K562 (cell line): ENCODE data around the gene PPP1R14B. TPM values are rescaled to one million over a fixed set of nuclear protein-coding genes. Genes with fewer than 3 reads are reported as not detected.

Experiments
- ETS1 ChIP-seq: conservative IDR thresholded peaks from 2 replicates; pipeline ENCODE4 v1.6.1; 2011; ENCODE audit warnings: low read depth, mild to moderate bottlenecking, low read length; ENCODE audit not compliant: control insufficient read depth
- ETV6 ChIP-seq, 3 experiments: fragments of 150-350 bp in 1 of 3; sonication (generic) in 1 of 3; formaldehyde crosslinking in 1 of 3; IDR thresholded peaks; 2 replicates each; pipeline versions ENCODE4 v1.6.1 to v1.8.0; 2014 to 2022; ENCODE audit warnings: borderline replicate concordance in 2 of 3, low read depth in 2 of 3, antibody characterized with exemption in 1 of 3, low read length in 1 of 3, mild to moderate bottlenecking in 1 of 3, missing genetic modification reagents in 1 of 3
- HDAC3 ChIP-seq: fragments of 450-650 bp; IDR thresholded peaks from 2 replicates; pipeline ENCODE4 v1.6.1; 2018; ENCODE audit warnings: borderline replicate concordance, mild to moderate bottlenecking, moderate library complexity; ENCODE audit not compliant: partially characterized antibody
- HDGF ChIP-seq: fragments of 450-650 bp; IDR thresholded peaks from 2 replicates; pipeline ENCODE4 v1.6.1; 2016
- IRF1 ChIP-seq: sonication (generic); formaldehyde crosslinking; IDR thresholded peaks from 2 replicates; pipeline ENCODE4 v1.8.0; 2022; ENCODE audit warnings: missing genetic modification reagents, mild to moderate bottlenecking, borderline replicate concordance
- JUNB ChIP-seq: fragments of 450-650 bp; formaldehyde crosslinking; conservative IDR thresholded peaks from 2 replicates; pipeline ENCODE4 v1.4.0; 2020; ENCODE audit warnings: mild to moderate bottlenecking
- KDM1A ChIP-seq, 2 experiments: fragments of 450-650 bp; IDR thresholded peaks; 2 replicates each; pipeline ENCODE4 v1.6.1; 2016; ENCODE audit warnings: mild to moderate bottlenecking in 2 of 2
- MAX ChIP-seq: sonication (generic); formaldehyde crosslinking; IDR thresholded peaks from 2 replicates; pipeline ENCODE4 v1.9.0; 2022; ENCODE audit warnings: mild to moderate bottlenecking, missing genetic modification reagents
- MYBL2 ChIP-seq, 2 experiments: fragments of 450-650 bp in 1 of 2; sonication (generic) in 1 of 2; formaldehyde crosslinking in 1 of 2; IDR thresholded peaks; 2 replicates each; pipeline versions ENCODE4 v1.6.1 to v1.8.1; 2017 to 2022; ENCODE audit warnings: borderline replicate concordance in 1 of 2, inconsistent platforms in 1 of 2, low read depth in 1 of 2, mild to moderate bottlenecking in 1 of 2, missing genetic modification reagents in 1 of 2, moderate library complexity in 1 of 2
- NBN ChIP-seq: fragments of 450-650 bp; IDR thresholded peaks from 2 replicates; pipeline ENCODE4 v1.6.1; 2016; ENCODE audit warnings: low read depth, mild to moderate bottlenecking
- NCOA6 ChIP-seq: fragments of 450-650 bp; IDR thresholded peaks from 2 replicates; pipeline ENCODE4 v1.6.1; 2017; ENCODE audit warnings: mild to moderate bottlenecking
- PCBP2 ChIP-seq: fragments of 200-400 bp; formaldehyde crosslinking; IDR thresholded peaks from 2 replicates; pipeline ENCODE4 v1.6.1; 2018; ENCODE audit warnings: low read length, low read depth, mild to moderate bottlenecking, moderate library complexity; ENCODE audit not compliant: poor library complexity, severe bottlenecking
- RBM14 ChIP-seq: fragments of 200-400 bp; formaldehyde crosslinking; IDR thresholded peaks from 2 replicates; pipeline ENCODE4 v1.6.1; 2018; ENCODE audit warnings: low read depth, mild to moderate bottlenecking, low read length, moderate library complexity, borderline replicate concordance; ENCODE audit not compliant: insufficient read depth
- SIRT6 ChIP-seq: IDR thresholded peaks from one replicate; pipeline ENCODE4 v1.6.1; 2012; ENCODE audit warnings: low read depth, mild to moderate bottlenecking, control low read depth, inconsistent platforms, low read length, moderate library complexity
- TBL1XR1 ChIP-seq, 2 experiments: IDR thresholded peaks; 2 replicates each; pipeline ENCODE4 v1.6.1; 2012; ENCODE audit warnings: improper control_type of control experiment in 2 of 2, low read length in 2 of 2, mild to moderate bottlenecking in 1 of 2
- TCF7L2 ChIP-seq: fragments of 150-350 bp; IDR thresholded peaks from 2 replicates; pipeline ENCODE4 v1.6.1; 2016; ENCODE audit warnings: low read depth, mild to moderate bottlenecking, low read length, moderate library complexity
- TEAD1 ChIP-seq, 2 experiments: fragments of 450-650 bp in 1 of 2; sonication (generic) in 1 of 2; formaldehyde crosslinking; IDR thresholded peaks; 2 replicates each; pipeline versions ENCODE4 v1.4.0 to v1.8.0; 2020 to 2022; ENCODE audit warnings: mild to moderate bottlenecking in 2 of 2, missing genetic modification reagents in 1 of 2
- ZEB2 ChIP-seq: fragments of 450-650 bp; IDR thresholded peaks from 2 replicates; pipeline ENCODE4 v1.6.1; 2016
- ZNF140 ChIP-seq: fragments of 250-450 bp; sonication (Bioruptor Pico); IDR thresholded peaks from 2 replicates; pipeline ENCODE4 v1.8.0; 2021; ENCODE audit warnings: moderate library complexity, mild to moderate bottlenecking, inconsistent platforms
- ZNF347 ChIP-seq: fragments of 450-650 bp; formaldehyde crosslinking; IDR thresholded peaks from 2 replicates; pipeline ENCODE4 v1.4.0; 2020; ENCODE audit warnings: low read depth, mild to moderate bottlenecking, moderate library complexity
- ZNF444 ChIP-seq: fragments of 250-450 bp; sonication (Bioruptor Pico); IDR thresholded peaks from 2 replicates; pipeline ENCODE4 v1.4.0; 2020; ENCODE audit warnings: mild to moderate bottlenecking, moderate library complexity
- ZNF445 ChIP-seq: fragments of 250-450 bp; sonication (Bioruptor Pico); IDR thresholded peaks from 2 replicates; pipeline ENCODE4 v1.4.0; 2020; ENCODE audit warnings: low read depth, mild to moderate bottlenecking, moderate library complexity
- ZZZ3 ChIP-seq: fragments of 450-650 bp; IDR thresholded peaks from 2 replicates; pipeline ENCODE4 v1.6.1; 2016; ENCODE audit warnings: antibody characterized with exemption, mild to moderate bottlenecking, moderate library complexity
- polyA plus RNA-seq, 8 experiments: library from polyadenylated mRNA; depleted of rRNA in 4 of 8; stranded (reverse) in 5 of 8; unstranded in 3 of 8; fragments of >200 nt; fragmentation: Nextera tagmentation in 2 of 8; fragmentation: Illumina TruSeq in 1 of 8; extraction: Ambion mirVana in 2 of 8; extraction: Trizol in 1 of 8; gene quantifications; 2 replicates each; pipeline versions ENCODE4 v1.2.1 to v1.2.3, GENCODE V29; 2011 to 2014; ENCODE audit warnings: inconsistent platforms in 1 of 8, missing spikeins in 1 of 8
- total RNA-seq, 7 experiments: library from RNA; depleted of rRNA in 6 of 7; stranded (reverse); fragments of >200 nt in 6 of 7; fragmentation: Illumina TruSeq in 2 of 7; extraction: Trizol in 2 of 7; gene quantifications; 2 replicates each; pipeline versions ENCODE4 v1.2.1 to v1.2.3, GENCODE V29; 2011 to 2021; ENCODE audit warnings: low replicate concordance in 1 of 7
- TF ChIP-seq, protein P1 (sequence below), 3 experiments: fragments of 200-800 bp in 1 of 3; sonication (Bioruptor generic) in 1 of 3; sonication (generic) in 1 of 3; formaldehyde crosslinking in 1 of 3; IDR thresholded peaks; 2 replicates each; pipeline versions ENCODE4 v1.6.1 to v1.8.0; 2016 to 2022; ENCODE audit warnings: mild to moderate bottlenecking in 2 of 3, missing compliant biosample characterization in 2 of 3, missing genetic modification characterization in 2 of 3, missing genetic modification reagents in 1 of 3

Gene PPP1R14B
- total and polyA plus RNA-seq, 9 of the 15 experiments (the other 6 are each of a cell fraction or from before 2014, with no cell fraction given): 7.7 to 566 (median 212) TPM

- TF ChIP-seq PCBP2: no peak
- TF ChIP-seq KDM1A (IDR thresholded peaks at IDR 0.05): peak; percentile 29 to 57; a peak in 1 of 4 replicates
- no peak for TF ChIP-seq ZNF347
- no peak for TF ChIP-seq SIRT6
- no peak for TF ChIP-seq ETS1
- no peak for TF ChIP-seq NCOA6
- TF ChIP-seq MYBL2 (IDR thresholded peaks at IDR 0.05; ENCODE audit: low read depth): no peak
- no peak for TF ChIP-seq MYBL2 (CRISPR knock-in tag; IDR thresholded peaks at IDR 0.05; ENCODE audit: borderline replicate concordance)
- TF ChIP-seq HDAC3: peak; percentile 3
- no peak for TF ChIP-seq HDGF
- TF ChIP-seq, protein P1, sequence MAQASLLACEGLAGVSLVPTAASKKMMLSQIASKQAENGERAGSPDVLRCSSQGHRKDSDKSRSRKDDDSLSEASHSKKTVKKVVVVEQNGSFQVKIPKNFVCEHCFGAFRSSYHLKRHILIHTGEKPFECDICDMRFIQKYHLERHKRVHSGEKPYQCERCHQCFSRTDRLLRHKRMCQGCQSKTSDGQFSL (CRISPR knock-in tag; IDR thresholded peaks at IDR 0.05): peak; percentile 31; the same call in 1 of the 2 replicates
- TF ChIP-seq, protein P1 (tag; IDR thresholded peaks at IDR 0.05): peak in 1 of 2 experiments; percentile 68; a peak in 1 of 4 replicates
- TF ChIP-seq ZNF140 (CRISPR knock-in tag): no peak
- 0 out of 2 replicates have a peak, but pooled peaks have one; percentile 49 for TF ChIP-seq NBN
- TF ChIP-seq TEAD1 (CRISPR knock-in tag; IDR thresholded peaks at IDR 0.05): peak in 1 of 2 experiments; percentile 88; a peak in 2 of 4 replicates
- no peak for TF ChIP-seq MAX (CRISPR knock-in tag)
- no peak for TF ChIP-seq ZNF445
- no peak for TF ChIP-seq IRF1 (CRISPR knock-in tag)
- no peak for TF ChIP-seq ZEB2
- no peak for TF ChIP-seq ZZZ3
- TF ChIP-seq TCF7L2: no peak
- peak; percentile 95; the same call in 1 of the 2 replicates for TF ChIP-seq RBM14
- no peak; a peak in 1 of 4 replicates for TF ChIP-seq ETV6 (IDR thresholded peaks at IDR 0.05; ENCODE audit: borderline replicate concordance in 1 of 2, low read depth in 2 of 2, low read length in 1 of 2)
- no peak for TF ChIP-seq ETV6 (CRISPR knock-in tag; IDR thresholded peaks at IDR 0.05; ENCODE audit: borderline replicate concordance)
- TF ChIP-seq ZNF444: no peak
- TF ChIP-seq JUNB (CRISPR knock-in tag): no peak
- TF ChIP-seq TBL1XR1 (IDR thresholded peaks at IDR 0.05; ENCODE audit: low read length in 2 of 2): no peak
Observed at GRCh38 chr11:64268893-64269539, 22.3 kb upstream of the PPP1R14B start (continued).
